Vagina (tissue), 2 donors: ENCODE measurements around the gene KRT81. TPM values are rescaled to one million over a fixed set of nuclear protein-coding genes. Genes with fewer than 3 reads are reported as not detected.

Experiments used
- DNase-seq, 2 donors: peaks; one replicate each; pipeline ENCODE4 v3.0.0-alpha.2; 2017; ENCODE audit errors: extremely low spot score in 2 of 2
- H3K27ac ChIP-seq: fragments of 200-600 bp; sonication (generic); one replicate; pipeline ENCODE4 v1.5.1; 2019
- H3K27me3 ChIP-seq: fragments of 200-600 bp; sonication (generic); one replicate; pipeline ENCODE4 v1.5.1; 2019
- H3K36me3 ChIP-seq, 2 donors: fragments of 200-600 bp; sonication (generic); one replicate each; pipeline ENCODE4 v1.5.1; 2017 to 2019
- H3K4me1 ChIP-seq: fragments of 200-600 bp; sonication (generic); one replicate; pipeline ENCODE4 v1.5.1; 2019
- H3K4me3 ChIP-seq, 2 donors: fragments of 200-600 bp; sonication (generic); 1 replicate in 1 of 2; 2 replicates in 1 of 2; pipeline ENCODE4 v1.5.1; 2016 to 2019
- H3K9me3 ChIP-seq: fragments of 200-600 bp; sonication (generic); one replicate; pipeline ENCODE4 v1.5.1; 2019
- POLR2A ChIP-seq, 2 donors: fragments of 450-650 bp; IDR thresholded peaks; one replicate each; pipeline ENCODE4 v1.6.1; 2017; ENCODE audit warnings: antibody characterized with exemption in 2 of 2, mild to moderate bottlenecking in 2 of 2, moderate library complexity in 2 of 2
- POLR2AphosphoS5 ChIP-seq, 2 donors: sonication (generic); formaldehyde crosslinking; IDR thresholded peaks; one replicate each; pipeline ENCODE4 v1.9.0; 2017; ENCODE audit warnings: antibody characterized with exemption in 2 of 2, mild to moderate bottlenecking in 2 of 2, low read depth in 1 of 2; ENCODE audit not compliant: insufficient read depth in 1 of 2
- intact Hi-C: fragments of 100-400 bp; cut with DNase I; formaldehyde crosslinking; loops from one replicate; pipeline ENCODE4 v1.15.1; 2023
- total RNA-seq: library from RNA; depleted of rRNA; stranded (reverse); fragments of >200 nt; gene quantifications from one replicate; pipeline ENCODE4 v1.2.3, GENCODE V29; 2016
- TF ChIP-seq, protein P1 (sequence below), 3 experiments: fragments of 450-650 bp in 2 of 3; fragments of 200-600 bp in 1 of 3; sonication (generic) in 1 of 3; IDR thresholded peaks; one replicate each; pipeline ENCODE4 v1.5.1; 2017 to 2019; ENCODE audit warnings: antibody characterized with exemption in 3 of 3, mild to moderate bottlenecking in 2 of 3, moderate library complexity in 2 of 3

Gene KRT81
- total RNA-seq, 1 donor from 2014 or later, result not detected

DNA sequence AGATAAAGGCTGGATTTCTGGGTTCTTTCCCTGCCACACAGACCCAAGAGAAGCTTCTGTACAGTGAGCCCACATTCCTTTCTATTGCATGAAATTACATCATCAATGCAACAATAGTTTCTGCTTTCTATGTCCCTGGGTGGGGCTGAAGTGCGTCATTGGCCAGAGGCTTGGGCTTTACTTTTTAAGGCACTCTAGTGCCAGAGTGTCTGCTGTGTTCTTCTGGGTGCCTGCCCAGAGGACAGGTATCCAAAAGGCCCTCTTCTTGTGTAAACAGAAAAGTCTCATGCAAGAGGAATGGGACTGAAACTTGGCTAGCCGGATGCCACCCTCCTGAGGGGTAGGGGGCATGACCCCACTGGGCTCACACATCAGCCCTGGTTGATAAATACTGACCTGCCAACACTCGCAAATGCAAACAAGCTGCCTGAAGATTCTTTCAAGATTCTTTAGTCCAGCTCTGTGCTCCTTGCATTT, 11.0 kb downstream of the KRT81 start:
- DNase-seq, result peak; percentile 95 to 98
- intact Hi-C loops, result no loop called here
- Histone ChIP-seq H3K9me3 (no peaks in the 10 kb centered on the region), H3K4me3 (no peak overlapping the region), H3K36me3 (no peaks in the 10 kb centered on the region), H3K4me1 (peaks cover 38% of the 10 kb centered on the region), H3K27me3 (no peaks in the 10 kb centered on the region), H3K27ac (peak overlapping the region; percentile 90)
- no peak for TF ChIP-seq POLR2A (IDR thresholded peaks at IDR 0.05)
- peak; percentile 12 to 88 for TF ChIP-seq POLR2AphosphoS5 (IDR thresholded peaks at IDR 0.05; ENCODE audit: insufficient read depth in 1 of 2, low read depth in 1 of 2)

DNA sequence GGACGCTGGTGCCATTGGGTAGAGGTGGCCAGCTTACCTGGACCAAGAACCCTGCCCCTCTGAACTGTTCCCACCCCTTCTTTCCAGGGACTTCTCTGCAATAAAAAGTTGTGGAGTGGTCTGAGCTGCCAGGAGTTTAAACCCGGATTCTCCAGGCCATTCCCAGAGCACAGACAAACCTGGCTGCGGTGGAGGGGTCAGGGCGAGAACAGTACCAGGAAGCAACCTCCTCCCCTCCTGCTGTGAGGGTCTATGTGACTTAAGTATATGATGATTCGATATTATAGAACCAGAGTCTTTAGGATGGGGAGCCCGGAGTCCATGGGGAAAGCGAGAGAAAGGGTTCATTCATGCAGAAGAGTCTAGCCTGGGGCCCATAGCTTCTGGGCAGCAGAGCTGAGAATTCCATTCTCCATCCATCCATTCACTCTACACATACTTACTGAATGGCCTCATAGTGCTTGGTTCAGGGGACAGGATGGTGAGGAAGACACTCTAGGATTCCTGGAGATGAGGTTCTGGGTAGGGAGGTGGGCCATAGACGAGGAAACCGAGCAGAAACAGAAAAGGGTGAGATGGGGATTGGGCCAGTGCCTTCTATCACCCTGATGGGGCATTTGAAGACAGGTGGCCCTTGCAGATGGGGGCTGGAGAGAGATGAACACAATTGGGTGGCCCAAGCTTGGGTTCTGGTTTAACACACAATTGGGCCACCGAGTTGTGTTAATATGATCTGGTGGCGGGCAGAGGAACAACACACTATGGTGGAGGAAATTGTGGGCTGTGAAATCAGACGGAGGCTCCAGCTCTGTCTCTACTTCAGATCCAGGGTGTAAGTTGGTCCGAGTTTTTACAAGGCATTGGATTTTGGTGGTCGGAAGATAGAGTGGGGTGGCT, 11.7 kb downstream of the KRT81 start:
- Histone ChIP-seq H3K36me3 (no peaks in the 10 kb centered on the region), H3K4me1 (peaks cover 38% of the 10 kb centered on the region), H3K9me3 (no peaks in the 10 kb centered on the region), H3K27ac (peak overlapping the region; percentile 90), H3K4me3 (no peak overlapping the region), H3K27me3 (no peaks in the 10 kb centered on the region)
- TF ChIP-seq, protein P1, sequence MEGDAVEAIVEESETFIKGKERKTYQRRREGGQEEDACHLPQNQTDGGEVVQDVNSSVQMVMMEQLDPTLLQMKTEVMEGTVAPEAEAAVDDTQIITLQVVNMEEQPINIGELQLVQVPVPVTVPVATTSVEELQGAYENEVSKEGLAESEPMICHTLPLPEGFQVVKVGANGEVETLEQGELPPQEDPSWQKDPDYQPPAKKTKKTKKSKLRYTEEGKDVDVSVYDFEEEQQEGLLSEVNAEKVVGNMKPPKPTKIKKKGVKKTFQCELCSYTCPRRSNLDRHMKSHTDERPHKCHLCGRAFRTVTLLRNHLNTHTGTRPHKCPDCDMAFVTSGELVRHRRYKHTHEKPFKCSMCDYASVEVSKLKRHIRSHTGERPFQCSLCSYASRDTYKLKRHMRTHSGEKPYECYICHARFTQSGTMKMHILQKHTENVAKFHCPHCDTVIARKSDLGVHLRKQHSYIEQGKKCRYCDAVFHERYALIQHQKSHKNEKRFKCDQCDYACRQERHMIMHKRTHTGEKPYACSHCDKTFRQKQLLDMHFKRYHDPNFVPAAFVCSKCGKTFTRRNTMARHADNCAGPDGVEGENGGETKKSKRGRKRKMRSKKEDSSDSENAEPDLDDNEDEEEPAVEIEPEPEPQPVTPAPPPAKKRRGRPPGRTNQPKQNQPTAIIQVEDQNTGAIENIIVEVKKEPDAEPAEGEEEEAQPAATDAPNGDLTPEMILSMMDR (IDR thresholded peaks at IDR 0.05), result no peak
- TF ChIP-seq POLR2AphosphoS5 (IDR thresholded peaks at IDR 0.05; ENCODE audit: insufficient read depth in 1 of 2, low read depth in 1 of 2), result no peak
- no peak for TF ChIP-seq POLR2A (IDR thresholded peaks at IDR 0.05)
- intact Hi-C loops, result no loop called here
- DNase-seq, result peak in 1 of 2 donors; percentile 67

DNA sequence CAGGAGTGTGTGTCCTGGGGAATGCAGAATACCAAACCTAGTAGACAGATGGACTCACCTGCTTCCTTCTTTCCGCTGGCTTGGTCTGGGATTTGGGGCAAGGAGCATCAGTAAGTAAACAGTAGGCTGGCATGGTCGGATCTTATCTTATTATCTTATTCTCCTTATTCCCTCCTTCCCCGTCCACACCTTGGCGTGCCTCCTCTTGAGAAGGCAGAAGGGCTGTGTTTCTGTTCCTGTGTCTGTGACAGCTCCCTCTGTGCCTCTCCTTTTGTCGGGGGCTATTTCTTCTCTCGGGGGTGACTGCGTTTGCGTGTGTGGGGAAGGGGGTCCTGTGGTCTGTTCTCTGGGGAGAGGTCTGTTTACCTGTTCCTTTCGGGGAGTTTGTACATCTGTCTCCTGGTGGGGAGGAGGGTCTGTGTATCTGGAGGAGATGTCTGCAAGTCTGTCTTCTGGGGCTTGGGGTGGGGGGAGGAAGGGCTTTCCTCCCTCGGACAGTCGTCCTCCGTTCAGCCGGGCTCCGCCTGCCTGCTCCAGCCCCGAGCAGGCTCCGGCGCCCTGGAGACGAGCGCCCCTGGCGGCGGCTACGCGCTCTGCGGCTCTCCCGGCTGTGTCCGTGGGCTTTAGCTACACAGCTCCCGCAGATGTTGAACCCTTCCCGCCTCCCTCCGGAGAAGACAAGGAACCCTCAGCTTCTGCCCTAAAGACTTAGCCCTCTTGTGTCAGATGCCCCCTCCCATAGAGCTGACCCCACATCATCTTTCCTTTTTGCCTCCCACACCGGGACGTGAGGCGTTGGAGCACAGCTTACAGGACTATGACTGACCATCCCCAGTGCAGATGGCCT, 12.5 kb downstream of the KRT81 start:
- H3K27me3 ChIP-seq, result no peaks in the 10 kb centered on the region
- H3K4me3 ChIP-seq, result peak overlapping the region; percentile 11 to 33
- peak; percentile 88 to 93 for DNase-seq
- intact Hi-C loops, result no loop called here
- TF ChIP-seq, protein P1 (IDR thresholded peaks at IDR 0.05), result peak; percentile 69 to 92 (median 90)
- TF ChIP-seq POLR2A (IDR thresholded peaks at IDR 0.05) (no peak), POLR2AphosphoS5 (IDR thresholded peaks at IDR 0.05; ENCODE audit: insufficient read depth in 1 of 2, low read depth in 1 of 2) (peak in 1 of 2 donors; percentile 51)
- H3K27ac ChIP-seq, result peak overlapping the region; percentile 90
- H3K36me3 ChIP-seq, result no peaks in the 10 kb centered on the region
- H3K9me3 ChIP-seq, result no peaks in the 10 kb centered on the region
- H3K4me1 ChIP-seq, result peaks cover 38% of the 10 kb centered on the region

DNA sequence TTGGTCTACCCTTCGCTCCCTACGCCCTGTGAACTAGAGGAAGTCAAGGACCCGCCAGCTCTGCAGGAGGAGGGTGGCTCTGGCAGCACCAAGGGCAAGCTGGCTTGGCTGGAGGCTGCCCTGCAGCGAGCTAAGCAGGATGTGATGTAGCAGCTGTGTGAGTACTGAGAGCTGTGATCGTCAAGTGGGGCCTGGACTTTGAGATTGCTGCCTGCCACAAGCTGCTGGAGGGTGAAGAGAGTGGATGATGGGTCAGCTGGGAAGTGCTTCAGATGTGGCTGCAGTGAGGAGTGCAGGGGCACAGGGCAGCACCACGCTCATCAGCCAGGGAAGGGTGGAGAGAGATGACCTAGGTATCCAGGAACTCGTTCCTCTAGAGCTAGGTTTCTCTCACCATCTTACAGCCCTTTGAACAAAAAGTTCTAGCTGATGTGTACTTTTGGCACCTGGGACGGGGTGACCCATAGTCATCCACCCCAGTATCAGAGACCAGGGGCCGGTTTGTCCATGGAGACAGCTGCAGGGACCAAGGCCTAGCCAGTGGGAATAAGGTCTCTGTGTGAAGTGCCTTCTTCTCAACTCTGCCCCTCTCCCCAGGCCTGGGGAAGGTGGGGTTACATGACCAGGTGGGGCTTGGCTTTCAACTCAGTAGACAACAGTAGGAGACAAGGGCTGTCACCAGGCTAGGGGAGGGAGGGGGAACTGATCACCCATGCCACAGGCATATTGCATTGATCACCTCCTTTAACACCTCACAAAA, 13.7 kb downstream of the KRT81 start:
- Histone ChIP-seq H3K27ac (no peak overlapping the region), H3K36me3 (no peaks in the 10 kb centered on the region), H3K27me3 (no peaks in the 10 kb centered on the region), H3K4me3 (no peak overlapping the region), H3K9me3 (no peaks in the 10 kb centered on the region), H3K4me1 (peaks cover 38% of the 10 kb centered on the region)
- peak; percentile 74 to 85 for DNase-seq
- intact Hi-C loops, result no loop called here
- no peak for TF ChIP-seq POLR2A (IDR thresholded peaks at IDR 0.05)
- no peak for TF ChIP-seq POLR2AphosphoS5 (IDR thresholded peaks at IDR 0.05; ENCODE audit: insufficient read depth in 1 of 2, low read depth in 1 of 2)
- TF ChIP-seq, protein P1 (IDR thresholded peaks at IDR 0.05), result no peak

DNA sequence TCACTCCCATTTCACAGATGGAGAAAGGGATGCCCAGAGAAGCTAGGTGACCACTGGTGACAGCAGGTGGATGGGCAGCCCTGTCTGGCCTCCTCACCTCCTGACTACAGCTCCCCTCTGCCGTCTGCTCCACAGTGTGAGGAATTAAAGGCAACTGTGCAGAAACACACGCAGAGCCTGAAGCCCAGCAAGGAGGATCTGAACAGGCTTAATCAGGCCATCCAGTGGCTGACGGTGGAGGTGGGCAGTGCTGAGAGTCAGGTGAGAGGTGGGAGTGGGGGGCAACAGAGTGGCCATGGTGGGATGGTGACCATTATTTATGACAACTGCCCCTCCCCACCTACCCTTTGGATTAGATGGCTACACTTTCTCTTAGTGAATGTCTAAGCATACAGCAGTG, 15.6 kb downstream of the KRT81 start:
- peaks cover 24% of the 10 kb centered on the region for H3K4me1 ChIP-seq
- TF ChIP-seq POLR2A (IDR thresholded peaks at IDR 0.05) (no peak), POLR2AphosphoS5 (IDR thresholded peaks at IDR 0.05; ENCODE audit: insufficient read depth in 1 of 2, low read depth in 1 of 2) (no peak)
- H3K9me3 ChIP-seq, result no peaks in the 10 kb centered on the region
- no peak overlapping the region for H3K4me3 ChIP-seq
- no peaks in the 10 kb centered on the region for H3K36me3 ChIP-seq
- intact Hi-C loops, result no loop called here
- no peaks in the 10 kb centered on the region for H3K27me3 ChIP-seq
- no peak overlapping the region for H3K27ac ChIP-seq
- peak in 1 of 2 donors; percentile 46 for DNase-seq
